Sigmoid colon (tissue), 4 donors: Measurements from ENCODE around the gene ARHGAP40.

Experiments used
- EP300 ChIP-seq, 4 donors: sonication (generic); formaldehyde crosslinking; IDR thresholded peaks; one replicate each; pipeline ENCODE4 v1.6.1; 2017; ENCODE audit warnings: antibody characterized with exemption in 4 of 4
- POLR2AphosphoS5 ChIP-seq, 4 donors: sonication (generic); formaldehyde crosslinking; IDR thresholded peaks; one replicate each; pipeline ENCODE4 v1.6.1; 2017; ENCODE audit warnings: antibody characterized with exemption in 4 of 4
- TF ChIP-seq, protein P1 (sequence below), 4 experiments: fragments of 450-650 bp in 3 of 4; fragments of 200-600 bp in 1 of 4; IDR thresholded peaks; one replicate each; pipeline ENCODE4 v1.5.1; 2016 to 2019; ENCODE audit warnings: antibody characterized with exemption in 4 of 4, mild to moderate bottlenecking in 3 of 4, moderate library complexity in 2 of 4

DNA sequence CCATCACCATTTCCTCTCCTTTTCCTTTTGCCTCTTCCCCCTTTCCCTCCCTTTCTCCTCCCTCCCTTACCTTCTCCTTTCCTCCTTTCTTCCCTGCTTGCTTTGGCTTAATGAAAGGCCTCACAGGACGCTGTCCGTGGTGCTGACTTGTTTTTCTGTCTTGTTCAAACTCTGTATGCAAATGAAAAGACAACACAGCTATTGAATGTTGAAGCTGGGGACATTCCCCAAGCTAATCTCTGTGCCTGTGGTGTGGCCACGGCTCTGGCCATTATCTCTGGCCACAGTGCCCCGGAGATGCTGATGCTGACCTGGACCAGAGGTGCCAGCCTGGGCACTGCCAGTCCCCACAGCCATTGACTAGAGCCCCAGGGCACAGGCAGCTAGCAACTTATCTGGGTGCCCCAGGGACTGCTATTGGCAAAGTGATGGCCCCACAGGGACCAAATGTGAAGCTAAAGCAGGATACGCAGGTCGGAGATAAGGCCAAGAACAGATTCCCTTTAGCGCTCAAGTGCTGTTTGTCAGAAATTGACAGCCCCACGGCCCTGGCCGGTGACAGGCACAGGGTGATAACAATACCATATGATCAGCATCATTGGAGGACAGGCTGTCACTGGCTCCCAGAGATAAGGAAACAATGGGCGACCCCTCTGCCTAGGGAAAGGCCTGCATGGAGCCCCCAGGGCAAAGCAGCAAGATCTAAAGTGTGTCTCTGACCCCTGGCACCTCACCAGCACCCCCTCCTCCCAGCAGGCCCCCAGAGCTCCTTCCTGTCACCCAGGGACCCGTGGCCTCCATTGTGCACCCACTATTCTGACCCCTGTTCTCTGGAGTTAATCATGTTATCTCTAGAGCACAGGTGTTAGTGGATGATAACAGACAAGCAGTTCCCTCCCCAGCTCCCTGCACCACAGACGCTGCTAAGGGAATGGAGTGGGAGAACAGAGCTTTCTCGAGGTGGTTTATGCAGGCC lies 91.1 kb downstream of the ARHGAP40 start:
- no peak for TF ChIP-seq POLR2AphosphoS5 (IDR thresholded peaks at IDR 0.05)
- TF ChIP-seq EP300 (IDR thresholded peaks at IDR 0.05): no peak
- TF ChIP-seq, protein P1, sequence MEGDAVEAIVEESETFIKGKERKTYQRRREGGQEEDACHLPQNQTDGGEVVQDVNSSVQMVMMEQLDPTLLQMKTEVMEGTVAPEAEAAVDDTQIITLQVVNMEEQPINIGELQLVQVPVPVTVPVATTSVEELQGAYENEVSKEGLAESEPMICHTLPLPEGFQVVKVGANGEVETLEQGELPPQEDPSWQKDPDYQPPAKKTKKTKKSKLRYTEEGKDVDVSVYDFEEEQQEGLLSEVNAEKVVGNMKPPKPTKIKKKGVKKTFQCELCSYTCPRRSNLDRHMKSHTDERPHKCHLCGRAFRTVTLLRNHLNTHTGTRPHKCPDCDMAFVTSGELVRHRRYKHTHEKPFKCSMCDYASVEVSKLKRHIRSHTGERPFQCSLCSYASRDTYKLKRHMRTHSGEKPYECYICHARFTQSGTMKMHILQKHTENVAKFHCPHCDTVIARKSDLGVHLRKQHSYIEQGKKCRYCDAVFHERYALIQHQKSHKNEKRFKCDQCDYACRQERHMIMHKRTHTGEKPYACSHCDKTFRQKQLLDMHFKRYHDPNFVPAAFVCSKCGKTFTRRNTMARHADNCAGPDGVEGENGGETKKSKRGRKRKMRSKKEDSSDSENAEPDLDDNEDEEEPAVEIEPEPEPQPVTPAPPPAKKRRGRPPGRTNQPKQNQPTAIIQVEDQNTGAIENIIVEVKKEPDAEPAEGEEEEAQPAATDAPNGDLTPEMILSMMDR (IDR thresholded peaks at IDR 0.05): no peak
